Progenitor cell of endocrine pancreas (in vitro differentiated cells): ENCODE measurements around the gene SWT1. TPM values are rescaled to one million over a fixed set of nuclear protein-coding genes. Genes with fewer than 3 reads are reported as not detected.

ENCODE experiments used
- DNase-seq: peaks from one replicate; pipeline ENCODE4 v3.0.0; 2021; ENCODE audit warnings: low spot score; ENCODE audit not compliant: unreplicated experiment
- H3K27ac Mint-ChIP-seq: 2 replicates; pipeline ENCODE4 v1.8.0; 2021; ENCODE audit warnings: mild to moderate bottlenecking, moderate library complexity, mixed read lengths
- H3K27me3 Mint-ChIP-seq: 2 replicates; pipeline ENCODE4 v1.8.0; 2021; ENCODE audit warnings: mixed read lengths
- H3K36me3 Mint-ChIP-seq: 2 replicates; pipeline ENCODE4 v1.8.0; 2022; ENCODE audit warnings: mixed read lengths; ENCODE audit not compliant: insufficient read depth
- H3K4me1 Mint-ChIP-seq: 2 replicates; pipeline ENCODE4 v1.8.0; 2021; ENCODE audit warnings: low read depth, mixed read lengths
- H3K4me3 Mint-ChIP-seq: 2 replicates; pipeline ENCODE4 v1.8.0; 2021; ENCODE audit warnings: low read depth, mild to moderate bottlenecking, moderate library complexity, mixed read lengths
- H3K9me3 Mint-ChIP-seq: 2 replicates; pipeline ENCODE4 v1.8.0; 2021; ENCODE audit warnings: low read depth, mixed read lengths
- total RNA-seq: library from RNA; stranded (reverse); gene quantifications from 2 replicates; pipeline ENCODE4 v1.2.1, GENCODE V29; 2021
- TF ChIP-seq, protein P1 (sequence below): fragments of 200-600 bp; sonication (generic); IDR thresholded peaks from one replicate; pipeline ENCODE4 v1.5.0; 2021; ENCODE audit warnings: antibody characterized with exemption, mild to moderate bottlenecking; ENCODE audit not compliant: unreplicated experiment

SWT1 gene
- total RNA-seq, 1 donor from 2014 or later, result 12.6 TPM

DNA sequence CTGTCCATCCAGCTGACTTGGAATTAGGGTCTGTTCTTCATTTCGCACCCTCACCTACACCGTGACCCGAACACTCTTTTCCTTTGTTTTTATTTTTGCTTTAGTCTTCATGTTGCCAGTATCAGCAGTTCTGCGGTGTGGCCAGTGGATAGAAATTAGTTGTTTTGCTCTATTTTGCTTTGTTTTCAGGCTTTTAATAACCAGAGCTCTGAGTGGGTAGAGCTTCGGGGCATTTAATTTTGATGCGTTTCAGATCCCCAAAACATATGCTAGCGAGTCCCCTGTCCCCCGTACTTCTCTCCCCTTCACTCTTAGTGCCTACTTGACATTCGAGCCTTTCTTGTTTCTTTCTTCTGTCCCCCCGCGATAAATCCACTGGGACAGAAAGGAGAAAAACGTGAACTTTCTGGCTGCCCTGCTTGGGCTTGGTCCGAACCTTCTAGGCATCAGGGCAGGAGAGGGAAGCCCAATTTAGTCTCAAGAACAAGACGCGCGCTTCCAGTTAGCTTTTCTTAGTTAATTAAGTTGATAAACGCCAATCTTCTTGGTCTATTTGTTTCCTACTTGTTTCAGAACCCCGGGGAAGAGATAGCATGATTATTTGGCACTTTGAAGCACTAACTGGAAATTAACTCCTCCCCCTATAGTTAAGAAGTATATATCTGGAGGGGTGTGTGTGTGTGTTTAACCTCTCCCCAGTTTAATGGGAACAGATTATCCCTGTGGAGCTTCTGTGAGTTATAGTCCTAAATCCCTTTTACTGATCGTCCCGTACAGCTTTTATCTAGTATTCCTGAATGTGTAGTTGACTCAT is 839 bp downstream of the SWT1 start:
- Mint-ChIP-seq H3K27me3 (no peaks in the 10 kb centered on the region), H3K4me1 (peaks cover 26% of the 10 kb centered on the region), H3K27ac (peak overlapping the region; percentile 83), H3K9me3 (no peaks in the 10 kb centered on the region), H3K36me3 (peaks cover 2% of the 10 kb centered on the region), H3K4me3 (peak overlapping the region; percentile 98)
- DNase-seq, result no peak
- TF ChIP-seq, protein P1, sequence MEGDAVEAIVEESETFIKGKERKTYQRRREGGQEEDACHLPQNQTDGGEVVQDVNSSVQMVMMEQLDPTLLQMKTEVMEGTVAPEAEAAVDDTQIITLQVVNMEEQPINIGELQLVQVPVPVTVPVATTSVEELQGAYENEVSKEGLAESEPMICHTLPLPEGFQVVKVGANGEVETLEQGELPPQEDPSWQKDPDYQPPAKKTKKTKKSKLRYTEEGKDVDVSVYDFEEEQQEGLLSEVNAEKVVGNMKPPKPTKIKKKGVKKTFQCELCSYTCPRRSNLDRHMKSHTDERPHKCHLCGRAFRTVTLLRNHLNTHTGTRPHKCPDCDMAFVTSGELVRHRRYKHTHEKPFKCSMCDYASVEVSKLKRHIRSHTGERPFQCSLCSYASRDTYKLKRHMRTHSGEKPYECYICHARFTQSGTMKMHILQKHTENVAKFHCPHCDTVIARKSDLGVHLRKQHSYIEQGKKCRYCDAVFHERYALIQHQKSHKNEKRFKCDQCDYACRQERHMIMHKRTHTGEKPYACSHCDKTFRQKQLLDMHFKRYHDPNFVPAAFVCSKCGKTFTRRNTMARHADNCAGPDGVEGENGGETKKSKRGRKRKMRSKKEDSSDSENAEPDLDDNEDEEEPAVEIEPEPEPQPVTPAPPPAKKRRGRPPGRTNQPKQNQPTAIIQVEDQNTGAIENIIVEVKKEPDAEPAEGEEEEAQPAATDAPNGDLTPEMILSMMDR, result no peak

DNA sequence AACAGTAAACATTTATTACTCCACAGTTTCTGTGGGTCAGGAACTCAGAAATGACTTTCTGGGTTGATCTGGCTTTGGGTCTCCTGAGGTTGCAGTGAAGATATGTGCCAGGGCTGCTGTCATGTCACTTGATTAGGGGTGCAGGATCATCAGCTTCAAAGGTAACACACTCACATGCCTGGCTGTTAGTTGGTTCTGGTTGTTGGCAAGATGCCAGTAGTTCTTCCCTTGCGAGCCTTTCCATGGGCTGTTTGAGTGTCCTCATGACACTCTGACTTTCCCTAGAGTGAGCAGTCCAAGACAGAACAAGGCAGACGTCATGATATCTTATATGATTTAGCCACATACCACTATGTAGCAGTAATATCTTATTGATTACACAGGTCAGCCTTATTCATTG is 1.8 kb downstream of the SWT1 start:
- Mint-ChIP-seq H3K27ac (no peak overlapping the region), H3K4me3 (peak overlapping the region; percentile 98), H3K36me3 (peaks cover 4% of the 10 kb centered on the region), H3K27me3 (no peaks in the 10 kb centered on the region), H3K4me1 (peaks cover 24% of the 10 kb centered on the region), H3K9me3 (no peaks in the 10 kb centered on the region)
- DNase-seq, result no peak
- TF ChIP-seq, protein P1, result no peak

DNA sequence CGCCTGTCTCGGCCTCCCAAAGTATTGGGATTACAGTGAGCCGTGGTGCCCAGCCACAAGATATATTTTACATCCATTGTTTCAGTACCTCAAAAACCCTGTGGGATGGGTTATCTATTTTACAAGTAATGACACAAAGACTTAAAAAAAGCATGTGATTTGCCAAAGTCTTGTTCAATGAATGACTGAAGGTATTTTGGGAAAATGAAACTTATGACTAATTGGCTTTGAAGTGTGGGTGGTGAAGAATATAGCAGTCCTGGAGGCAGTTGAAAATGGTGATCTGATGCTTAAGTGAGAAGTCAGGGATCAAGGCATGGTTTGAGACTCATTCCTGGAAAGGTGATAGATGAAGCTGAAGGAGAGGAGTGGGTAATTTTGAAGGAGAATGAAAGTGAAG is 3.0 kb downstream of the SWT1 start:
- H3K27me3 Mint-ChIP-seq, result no peaks in the 10 kb centered on the region
- H3K27ac Mint-ChIP-seq, result no peak overlapping the region
- peaks cover 22% of the 10 kb centered on the region for H3K4me1 Mint-ChIP-seq
- peaks cover 4% of the 10 kb centered on the region for H3K36me3 Mint-ChIP-seq
- TF ChIP-seq, protein P1, result no peak
- H3K9me3 Mint-ChIP-seq, result no peaks in the 10 kb centered on the region
- no peak overlapping the region for H3K4me3 Mint-ChIP-seq
- no peak for DNase-seq

DNA sequence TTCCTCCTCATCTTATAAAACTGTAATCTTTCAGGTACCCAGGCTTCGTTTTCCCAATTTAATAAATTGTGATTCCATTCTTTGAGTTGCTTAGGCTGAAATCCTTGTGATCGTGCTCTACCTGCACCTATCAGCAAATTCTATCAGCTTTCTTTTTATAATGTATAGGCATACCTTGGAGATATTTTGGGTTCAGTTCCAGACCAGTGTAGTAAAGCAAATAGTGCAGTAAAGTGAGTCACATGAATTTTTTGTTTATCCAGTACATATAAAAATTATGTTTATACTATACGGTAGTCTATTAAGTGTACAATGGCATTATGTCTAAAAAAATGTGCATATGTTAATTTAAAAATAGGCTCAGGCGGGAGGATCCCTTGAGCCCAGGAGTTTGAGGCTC is 5.5 kb downstream of the SWT1 start:
- Mint-ChIP-seq H3K27ac (no peak overlapping the region), H3K4me1 (peaks cover 12% of the 10 kb centered on the region), H3K9me3 (no peaks in the 10 kb centered on the region), H3K27me3 (no peaks in the 10 kb centered on the region), H3K36me3 (peaks cover 7% of the 10 kb centered on the region), H3K4me3 (no peak overlapping the region)
- TF ChIP-seq, protein P1, result no peak
- no peak for DNase-seq

DNA sequence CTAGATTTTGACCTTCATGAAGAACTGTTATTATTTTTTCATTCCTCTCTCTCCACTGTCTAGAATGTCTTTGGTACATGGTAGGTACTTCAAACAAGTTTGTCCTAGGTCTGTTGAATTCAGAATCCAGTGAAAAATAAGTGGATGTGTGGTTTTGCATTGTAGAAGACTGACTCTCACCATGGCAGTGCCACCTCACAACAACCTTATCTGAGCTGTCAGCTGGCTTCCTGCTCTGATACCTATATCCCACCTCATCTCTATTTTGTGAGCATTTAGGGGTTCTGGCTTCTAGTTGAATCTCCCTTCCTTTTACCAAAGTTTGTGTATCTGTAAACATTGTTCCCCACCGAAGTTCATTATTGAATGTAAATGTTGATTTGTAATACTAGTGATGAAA is 9.1 kb downstream of the SWT1 start:
- TF ChIP-seq, protein P1, result no peak
- no peaks in the 10 kb centered on the region for H3K9me3 Mint-ChIP-seq
- H3K4me3 Mint-ChIP-seq, result no peak overlapping the region
- peaks cover 6% of the 10 kb centered on the region for H3K4me1 Mint-ChIP-seq
- H3K27me3 Mint-ChIP-seq, result no peaks in the 10 kb centered on the region
- H3K27ac Mint-ChIP-seq, result no peak overlapping the region
- DNase-seq, result no peak
- peaks cover 13% of the 10 kb centered on the region for H3K36me3 Mint-ChIP-seq
